HG03575 (cell line): ENCODE results near the gene TCP11L2.
"Not testable (repeated sequence)": the region's sequence is repeated elsewhere in the genome, so short reads cannot be mapped to it uniquely, and the experiment has no call there.

Experiments
- ATAC-seq: cut with Tn5 transposase; IDR thresholded peaks from one replicate; pipeline ENCODE4 v1.9.1; 2021; ENCODE audit not compliant: unreplicated experiment, insufficient number of reproducible peaks, low FRiP score; ENCODE audit errors: extremely low read depth

Gene TCP11L2

GRCh38 chr12:106281804-106282203 lies 20.7 kb upstream of the TCP11L2 start:
- ATAC-seq = no peak

- ATAC-seq = no peak
These were observed 20.0 kb upstream of the TCP11L2 start for GRCh38 chr12:106282457-106283097.

- ATAC-seq = no peak
These were observed 18.0 kb upstream of the TCP11L2 start for GRCh38 chr12:106284358-106285105.

GRCh38 chr12:106285982-106286381 lies 16.6 kb upstream of the TCP11L2 start:
- no peak for ATAC-seq

GRCh38 chr12:106286576-106287162 lies 15.9 kb upstream of the TCP11L2 start:
- ATAC-seq = not testable (repeated sequence)

GRCh38 chr12:106287364-106287763 lies 15.2 kb upstream of the TCP11L2 start:
- no peak for ATAC-seq

- ATAC-seq = no peak
These were observed 14.4 kb upstream of the TCP11L2 start for GRCh38 chr12:106288101-106288493.

- ATAC-seq = no peak
These were observed 13.9 kb upstream of the TCP11L2 start for GRCh38 chr12:106288494-106289195.

GRCh38 chr12:106289196-106289681 lies 13.3 kb upstream of the TCP11L2 start:
- ATAC-seq = no peak

GRCh38 chr12:106290666-106291065 lies 11.9 kb upstream of the TCP11L2 start:
- ATAC-seq = no peak

- no peak for ATAC-seq
These were observed 11.2 kb upstream of the TCP11L2 start for GRCh38 chr12:106291342-106291741.

GRCh38 chr12:106292339-106292738 lies 10.2 kb upstream of the TCP11L2 start:
- ATAC-seq = no peak

GRCh38 chr12:106296179-106296877 lies 6.2 kb upstream of the TCP11L2 start:
- no peak for ATAC-seq

GRCh38 chr12:106297075-106297474 lies 5.5 kb upstream of the TCP11L2 start:
- no peak for ATAC-seq

GRCh38 chr12:106297681-106298080 lies 4.9 kb upstream of the TCP11L2 start:
- ATAC-seq = no peak

GRCh38 chr12:106299202-106299774 lies 3.2 kb upstream of the TCP11L2 start:
- ATAC-seq = no peak

- no peak for ATAC-seq
These were observed 1.8 kb upstream of the TCP11L2 start for GRCh38 chr12:106300761-106301160.

- no peak for ATAC-seq
These were observed 1.3 kb upstream of the TCP11L2 start for GRCh38 chr12:106301241-106301610.
